ENCODE results near the gene TOGARAM1. TPM values are rescaled to one million over a fixed set of nuclear protein-coding genes. Genes with fewer than 3 reads are reported as not detected.

Gene TOGARAM1
- total RNA-seq, 6 experiments from 2014 or later = 7.5 to 13.7 (median 9.3) TPM

GRCh38 chr14:44970907-44971306 is 8.9 kb downstream of the TOGARAM1 start:
- Mint-ChIP-seq H3K36me3 (ENCODE audit: low read depth) (peaks cover 42% of the 10 kb centered on the region), H3K4me1 (ENCODE audit: low read depth) (peaks cover 55% of the 10 kb centered on the region), H3K9me3 (no peaks in the 10 kb centered on the region; the same call in 1 of the 2 replicates), H3K27me3 (ENCODE audit: insufficient read depth) (no peaks in the 10 kb centered on the region; the same call in 1 of the 2 replicates), H3K4me3 (no peak overlapping the region), H3K27ac (no peak overlapping the region)
- no peak for TF ChIP-seq CTCF (IDR thresholded peaks at IDR 0.05)
- no peak for DNase-seq

- no peak for DNase-seq
- Mint-ChIP-seq H3K9me3 (no peaks in the 10 kb centered on the region; the same call in 1 of the 2 replicates), H3K27ac (no peak overlapping the region), H3K4me3 (no peak overlapping the region), H3K36me3 (ENCODE audit: low read depth) (peaks cover 42% of the 10 kb centered on the region), H3K4me1 (ENCODE audit: low read depth) (peaks cover 55% of the 10 kb centered on the region), H3K27me3 (ENCODE audit: insufficient read depth) (no peaks in the 10 kb centered on the region; the same call in 1 of the 2 replicates)
- TF ChIP-seq CTCF (IDR thresholded peaks at IDR 0.05) = no peak
These were observed 9.5 kb downstream of the TOGARAM1 start for GRCh38 chr14:44971459-44971858.

- H3K9me3 Mint-ChIP-seq = no peaks in the 10 kb centered on the region
- no peak for DNase-seq
- H3K4me3 Mint-ChIP-seq = no peak overlapping the region
- H3K36me3 Mint-ChIP-seq (ENCODE audit: low read depth) = no peaks in the 10 kb centered on the region
- H3K27me3 Mint-ChIP-seq (ENCODE audit: insufficient read depth) = no peaks in the 10 kb centered on the region
- TF ChIP-seq CTCF (IDR thresholded peaks at IDR 0.05) = no peak
- H3K27ac Mint-ChIP-seq = no peak overlapping the region
- H3K4me1 Mint-ChIP-seq (ENCODE audit: low read depth) = peaks cover 19% of the 10 kb centered on the region
These were observed 17.3 kb downstream of the TOGARAM1 start for GRCh38 chr14:44979273-44979672.

- no peaks in the 10 kb centered on the region for H3K36me3 Mint-ChIP-seq (ENCODE audit: low read depth)
- no peak for TF ChIP-seq CTCF (IDR thresholded peaks at IDR 0.05)
- no peak overlapping the region for H3K27ac Mint-ChIP-seq
- DNase-seq = no peak
- H3K27me3 Mint-ChIP-seq (ENCODE audit: insufficient read depth) = no peaks in the 10 kb centered on the region
- peaks cover 19% of the 10 kb centered on the region for H3K4me1 Mint-ChIP-seq (ENCODE audit: low read depth)
- H3K9me3 Mint-ChIP-seq = no peaks in the 10 kb centered on the region
- no peak overlapping the region for H3K4me3 Mint-ChIP-seq
These were observed 17.9 kb downstream of the TOGARAM1 start for GRCh38 chr14:44979740-44980356.

- Mint-ChIP-seq H3K36me3 (ENCODE audit: low read depth) (no peaks in the 10 kb centered on the region), H3K9me3 (no peaks in the 10 kb centered on the region), H3K27ac (no peak overlapping the region), H3K4me1 (ENCODE audit: low read depth) (peaks cover 19% of the 10 kb centered on the region), H3K4me3 (no peak overlapping the region), H3K27me3 (ENCODE audit: insufficient read depth) (no peaks in the 10 kb centered on the region)
- DNase-seq = no peak
- no peak for TF ChIP-seq CTCF (IDR thresholded peaks at IDR 0.05)
These were observed 19.2 kb downstream of the TOGARAM1 start for GRCh38 chr14:44981198-44981597.
